Hepatocyte (in vitro differentiated cells): ENCODE data around the gene ALG14.

Experiments
- CTCF ChIP-seq: fragments of 200-600 bp; sonication (generic); IDR thresholded peaks from 2 replicates; pipeline ENCODE4 v1.5.1; 2016; ENCODE audit warnings: antibody characterized with exemption, mild to moderate bottlenecking; ENCODE audit not compliant: poor library complexity
- EZH2 ChIP-seq: fragments of 200-600 bp; sonication (generic); IDR thresholded peaks from 2 replicates; pipeline ENCODE4 v1.6.1; 2016; ENCODE audit warnings: antibody characterized with exemption, mild to moderate bottlenecking, borderline replicate concordance
- EZH2phosphoT487 ChIP-seq: fragments of 200-600 bp; sonication (generic); IDR thresholded peaks from one replicate; pipeline ENCODE4 v1.6.1; 2018; ENCODE audit warnings: antibody characterized with exemption, mild to moderate bottlenecking, low read depth, moderate library complexity; ENCODE audit not compliant: unreplicated experiment, severe bottlenecking

- TF ChIP-seq CTCF (peak; percentile 92), EZH2phosphoT487 (no peak), EZH2 (no peak)
Observed at GRCh38 chr1:95041491-95042165, 31.1 kb downstream of the ALG14 start.
